Neural progenitor cell (in vitro differentiated cells): ENCODE results near the gene BCL2L11.

Experiments used
- CTCF ChIP-seq: fragments of 200-600 bp; sonication (generic); IDR thresholded peaks from 2 replicates; pipeline ENCODE4 v1.5.1; 2017; ENCODE audit warnings: antibody characterized with exemption, mild to moderate bottlenecking
- EZH2phosphoT487 ChIP-seq: fragments of 200-600 bp; sonication (generic); IDR thresholded peaks from 2 replicates; pipeline ENCODE4 v1.6.1; 2017; ENCODE audit warnings: antibody characterized with exemption

GRCh38 chr2:111167863-111168162 is 47.1 kb downstream of the BCL2L11 start:
- TF ChIP-seq CTCF, result no peak
- no peak for TF ChIP-seq EZH2phosphoT487
